ENCODE measurements around the gene TFAM.

DNA sequence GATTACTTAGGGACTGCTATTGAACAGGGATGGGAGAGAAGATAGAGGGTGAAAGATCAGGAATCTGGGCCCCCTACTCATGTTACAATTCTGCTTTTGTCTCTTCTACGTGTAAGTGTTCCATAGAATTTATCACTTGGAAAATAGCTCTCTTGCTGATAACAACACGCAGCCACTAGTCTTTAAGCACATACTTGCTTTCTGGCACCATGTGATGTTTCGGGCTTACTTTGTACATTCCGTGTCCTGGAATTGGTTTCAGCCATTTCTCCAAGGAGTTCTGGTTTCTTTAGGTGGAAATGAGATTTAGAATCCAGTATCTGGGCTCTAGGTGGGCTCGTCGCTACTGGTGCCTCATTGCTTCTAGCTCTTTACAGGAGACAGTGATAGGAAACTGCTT lies 59.7 kb downstream of the TFAM start:
- TF ChIP-seq, protein P1, sequence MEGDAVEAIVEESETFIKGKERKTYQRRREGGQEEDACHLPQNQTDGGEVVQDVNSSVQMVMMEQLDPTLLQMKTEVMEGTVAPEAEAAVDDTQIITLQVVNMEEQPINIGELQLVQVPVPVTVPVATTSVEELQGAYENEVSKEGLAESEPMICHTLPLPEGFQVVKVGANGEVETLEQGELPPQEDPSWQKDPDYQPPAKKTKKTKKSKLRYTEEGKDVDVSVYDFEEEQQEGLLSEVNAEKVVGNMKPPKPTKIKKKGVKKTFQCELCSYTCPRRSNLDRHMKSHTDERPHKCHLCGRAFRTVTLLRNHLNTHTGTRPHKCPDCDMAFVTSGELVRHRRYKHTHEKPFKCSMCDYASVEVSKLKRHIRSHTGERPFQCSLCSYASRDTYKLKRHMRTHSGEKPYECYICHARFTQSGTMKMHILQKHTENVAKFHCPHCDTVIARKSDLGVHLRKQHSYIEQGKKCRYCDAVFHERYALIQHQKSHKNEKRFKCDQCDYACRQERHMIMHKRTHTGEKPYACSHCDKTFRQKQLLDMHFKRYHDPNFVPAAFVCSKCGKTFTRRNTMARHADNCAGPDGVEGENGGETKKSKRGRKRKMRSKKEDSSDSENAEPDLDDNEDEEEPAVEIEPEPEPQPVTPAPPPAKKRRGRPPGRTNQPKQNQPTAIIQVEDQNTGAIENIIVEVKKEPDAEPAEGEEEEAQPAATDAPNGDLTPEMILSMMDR (IDR thresholded peaks at IDR 0.05) = no peak
- no peak for TF ChIP-seq NFYB (CRISPR knock-in tag; conservative IDR thresholded peaks at IDR 0.05; ENCODE audit: low read depth)
- no peak for TF ChIP-seq ELF4 (CRISPR knock-in tag; IDR thresholded peaks at IDR 0.05; ENCODE audit: low read depth)
- TF ChIP-seq ZNF138 (CRISPR knock-in tag; conservative IDR thresholded peaks at IDR 0.05) = no peak
- no peak for TF ChIP-seq JUN (CRISPR knock-in tag; IDR thresholded peaks at IDR 0.05)
- TF ChIP-seq ZNF317 (CRISPR knock-in tag; IDR thresholded peaks at IDR 0.05; ENCODE audit: borderline replicate concordance, low read depth) = no peak

Data from WTC11 (cell line).